ENCODE data around the gene CDK2AP2. TPM values are rescaled to one million over a fixed set of nuclear protein-coding genes. Genes with fewer than 3 reads are reported as not detected.

Gene CDK2AP2
- total and polyA plus RNA-seq, 10 of the 15 experiments (the other 5 are each of a cell fraction or from before 2014, with no cell fraction given), result 8.0 to 177 (median 40.9) TPM

GRCh38 chr11:67469508-67469811 lies 38.5 kb downstream of the CDK2AP2 start:
- H3K9ac ChIP-seq (ENCODE audit: control insufficient read depth, insufficient read depth, low read length), result peak overlapping the region; percentile 57
- WGBS (ENCODE audit: insufficient coverage, insufficient replicate concordance, low lambda C conversion rate, missing lambda C conversion rate), result 7% methylated on average over 9 of the region's 9 CpGs
- RAD21 ChIA-PET (ENCODE audit: unreplicated experiment), result interaction anchor here (0.6 to 5.5 kb wide), 9 partner anchors 10 to 124 kb away, joined by 3 to 72 read pairs (median 6); partner anchors contain the start of genes AIP, PPP1CA, PTPRCAP and TBC1D10C
- peak overlapping the region; percentile 70 for H3K4me3 ChIP-seq
- SMC1A ChIA-PET (ENCODE audit: uncharacterized antibody, unreplicated experiment), result interaction anchor here (0.5 to 5.2 kb wide), 9 partner anchors 9 to 124 kb away, joined by 3 to 46 read pairs (median 10); partner anchors contain the start of genes AIP, PPP1CA, RAD9A and TBC1D10C
- peaks cover 30% of the 10 kb centered on the region for H3K4me1 ChIP-seq (ENCODE audit: control insufficient read depth, insufficient read depth, low read length)
- POLR2A ChIA-PET, result interaction anchor here (1.0 to 8.1 kb wide), 9 partner anchors 10 to 115 kb away, joined by 3 to 78 read pairs (median 20); partner anchors contain the start of genes AIP, PITPNM1, PPP1CA and PTPRCAP
- H4K20me1 ChIP-seq (ENCODE audit: control insufficient read depth, insufficient read depth), result no peaks in the 10 kb centered on the region
- intact Hi-C loops (cut with micrococcal nuclease; ENCODE audit: unreplicated experiment), result loop anchor here (2.0 kb wide), 2 partner anchors 33 to 69 kb away; partner anchors contain the start of genes PPP1CA and PTPRCAP
- no TSS peak for BruUV-seq (replicated peaks)
- H2AFZ ChIP-seq (ENCODE audit: control insufficient read depth, low read depth, low read length), result peak overlapping the region; percentile 90
- DNase-seq (ENCODE audit: low read depth, low spot score) (no peak), FAIRE-seq (no peak), ATAC-seq (no peak)
- no peaks in the 10 kb centered on the region for H3K36me3 ChIP-seq (ENCODE audit: control insufficient read depth in 2 of 2, insufficient read depth in 2 of 2, low read length in 1 of 2)
- H3K9me3 ChIP-seq (replicated peaks; ENCODE audit: control insufficient read depth, insufficient read depth, low read length), result no peaks in the 10 kb centered on the region
- no peaks in the 10 kb centered on the region for H3K27me3 ChIP-seq (replicated peaks in 1 of 2; ENCODE audit: control insufficient read depth in 2 of 2, insufficient read depth in 2 of 2, low read length in 1 of 2)
- peak overlapping the region; percentile 45 for H3K27ac ChIP-seq (ENCODE audit: control insufficient read depth, insufficient read depth)
- in situ Hi-C loops (cut with MboI), result no loop called here
- TF ChIP-seq RB1 (IDR thresholded peaks at IDR 0.05; ENCODE audit: borderline replicate concordance) (0 out of 2 replicates have a peak, but pooled peaks have one; percentile 5), TCF12 (IDR thresholded peaks at IDR 0.05; ENCODE audit: low read depth, low read length) (no peak), PKNOX1 (IDR thresholded peaks at IDR 0.05) (0 out of 2 replicates have a peak, but pooled peaks have one; percentile 2), USF1 (IDR thresholded peaks at IDR 0.05; ENCODE audit: borderline replicate concordance, extremely low read length, insufficient read depth, low read depth, low read length) (no peak), ZBTB40 (IDR thresholded peaks at IDR 0.05; ENCODE audit: borderline replicate concordance) (peak; percentile 16; the same call in 1 of the 2 replicates), PAX8 (IDR thresholded peaks at IDR 0.05) (no peak), STAT1 (conservative IDR thresholded peaks at IDR 0.05) (no peak), ZNF207 (IDR thresholded peaks at IDR 0.05; ENCODE audit: borderline replicate concordance) (peak; percentile 48; the same call in 1 of the 2 replicates)
- CTCF ChIA-PET, result interaction anchor here (0.9 to 5.1 kb wide), 10 partner anchors 13 to 120 kb away, joined by 3 to 36 read pairs (median 4); partner anchors contain the start of genes AIP and PPP1CA
- H3K4me2 ChIP-seq (ENCODE audit: control insufficient read depth, insufficient read depth), result peak overlapping the region; percentile 51
- H3K79me2 ChIP-seq (ENCODE audit: control insufficient read depth, insufficient read depth, low read length), result peaks cover 14% of the 10 kb centered on the region

Measured in GM12878 (cell line).